ENCODE measurements around the gene USP9Y. TPM values are rescaled to one million over a fixed set of nuclear protein-coding genes. Genes with fewer than 3 reads are reported as not detected.

USP9Y gene
- total and polyA plus RNA-seq, 8 donors, result 6.8 to 36.2 (median 21.0) TPM; not detected in 3

- H3K27me3 ChIP-seq, result no peaks in the 10 kb centered on the region
- H3K9me3 ChIP-seq, result no peaks in the 10 kb centered on the region
- no peak overlapping the region for H3K4me3 ChIP-seq
- no peak for TF ChIP-seq POLR2AphosphoS5 (IDR thresholded peaks at IDR 0.05)
- no peak for TF ChIP-seq EP300 (IDR thresholded peaks at IDR 0.05)
- TF ChIP-seq, protein P1, sequence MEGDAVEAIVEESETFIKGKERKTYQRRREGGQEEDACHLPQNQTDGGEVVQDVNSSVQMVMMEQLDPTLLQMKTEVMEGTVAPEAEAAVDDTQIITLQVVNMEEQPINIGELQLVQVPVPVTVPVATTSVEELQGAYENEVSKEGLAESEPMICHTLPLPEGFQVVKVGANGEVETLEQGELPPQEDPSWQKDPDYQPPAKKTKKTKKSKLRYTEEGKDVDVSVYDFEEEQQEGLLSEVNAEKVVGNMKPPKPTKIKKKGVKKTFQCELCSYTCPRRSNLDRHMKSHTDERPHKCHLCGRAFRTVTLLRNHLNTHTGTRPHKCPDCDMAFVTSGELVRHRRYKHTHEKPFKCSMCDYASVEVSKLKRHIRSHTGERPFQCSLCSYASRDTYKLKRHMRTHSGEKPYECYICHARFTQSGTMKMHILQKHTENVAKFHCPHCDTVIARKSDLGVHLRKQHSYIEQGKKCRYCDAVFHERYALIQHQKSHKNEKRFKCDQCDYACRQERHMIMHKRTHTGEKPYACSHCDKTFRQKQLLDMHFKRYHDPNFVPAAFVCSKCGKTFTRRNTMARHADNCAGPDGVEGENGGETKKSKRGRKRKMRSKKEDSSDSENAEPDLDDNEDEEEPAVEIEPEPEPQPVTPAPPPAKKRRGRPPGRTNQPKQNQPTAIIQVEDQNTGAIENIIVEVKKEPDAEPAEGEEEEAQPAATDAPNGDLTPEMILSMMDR (IDR thresholded peaks at IDR 0.05), result no peak
- TF ChIP-seq POLR2A (IDR thresholded peaks at IDR 0.05), result no peak
- intact Hi-C loops (cut with DNase I; ENCODE audit: low total_unique reads), result no loop called here
- H3K36me3 ChIP-seq, result peaks cover 0 to 24% (median 0%) of the 10 kb centered on the region in 4 donors
- WGBS, 5 donors, result 88 to 92% (median 92%) methylated on average over 2 of the region's 2 CpGs; no CpG with 5 or more reads in 2 of the 5 donors
- H3K27ac ChIP-seq, result no peak overlapping the region
- H3K4me1 ChIP-seq, result no peaks in the 10 kb centered on the region
- no peak for DNase-seq
These were observed 136.5 kb downstream of the USP9Y start for GRCh38 chrY:12837550-12837949.

DNA sequence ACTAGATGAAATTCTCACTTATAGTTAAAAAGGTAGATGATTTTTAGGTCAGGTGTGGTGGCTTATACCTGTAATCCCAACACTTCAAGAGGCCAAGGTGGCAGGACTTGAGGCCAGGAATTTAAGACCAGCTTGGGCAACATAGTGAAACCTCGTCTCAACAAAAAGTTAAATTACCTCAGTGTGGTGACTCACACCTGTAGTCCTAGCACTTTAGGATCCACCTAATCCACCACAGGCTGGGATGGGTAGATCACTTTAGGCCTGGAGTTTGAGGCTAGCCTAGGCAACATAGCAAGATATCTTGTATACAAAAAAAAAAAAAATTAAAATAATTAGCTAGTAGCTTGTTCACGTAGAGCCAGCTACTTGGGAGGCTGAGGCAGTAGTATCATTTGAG is 140.3 kb downstream of the USP9Y start:
- H3K4me3 ChIP-seq, result no peak overlapping the region
- H3K36me3 ChIP-seq, result peaks cover 0 to 25% (median 0%) of the 10 kb centered on the region in 4 donors
- no peaks in the 10 kb centered on the region for H3K4me1 ChIP-seq
- no peaks in the 10 kb centered on the region for H3K9me3 ChIP-seq
- no peaks in the 10 kb centered on the region for H3K27me3 ChIP-seq
- TF ChIP-seq POLR2AphosphoS5 (IDR thresholded peaks at IDR 0.05), result no peak
- no peak for TF ChIP-seq EP300 (IDR thresholded peaks at IDR 0.05)
- TF ChIP-seq, protein P1 (IDR thresholded peaks at IDR 0.05), result no peak
- no peak for TF ChIP-seq POLR2A (IDR thresholded peaks at IDR 0.05)
- WGBS, 5 donors, result 90 to 99% (median 90%) methylated on average over 2 of the region's 2 CpGs; no CpG with 5 or more reads in 2 of the 5 donors
- no peak for DNase-seq
- H3K27ac ChIP-seq, result no peak overlapping the region
- intact Hi-C loops (cut with DNase I; ENCODE audit: low total_unique reads), result no loop called here

- peaks cover 0 to 26% (median 0%) of the 10 kb centered on the region in 4 donors for H3K36me3 ChIP-seq
- no peaks in the 10 kb centered on the region for H3K4me1 ChIP-seq
- 96 to 98% (median 97%) methylated on average over 3 of the region's 3 CpGs; no CpG with 5 or more reads in 2 of the 5 donors for WGBS, 5 donors
- no peaks in the 10 kb centered on the region for H3K9me3 ChIP-seq
- no peaks in the 10 kb centered on the region for H3K27me3 ChIP-seq
- H3K27ac ChIP-seq, result no peak overlapping the region
- intact Hi-C loops (cut with DNase I; ENCODE audit: low total_unique reads), result no loop called here
- no peak for DNase-seq
- TF ChIP-seq, protein P1 (IDR thresholded peaks at IDR 0.05), result no peak
- no peak for TF ChIP-seq EP300 (IDR thresholded peaks at IDR 0.05)
- TF ChIP-seq POLR2A (IDR thresholded peaks at IDR 0.05), result no peak
- TF ChIP-seq POLR2AphosphoS5 (IDR thresholded peaks at IDR 0.05), result no peak
- H3K4me3 ChIP-seq, result no peak overlapping the region
These were observed 145.8 kb downstream of the USP9Y start for GRCh38 chrY:12846793-12847192.

- TF ChIP-seq POLR2AphosphoS5 (IDR thresholded peaks at IDR 0.05) (no peak), EP300 (IDR thresholded peaks at IDR 0.05) (no peak), POLR2A (IDR thresholded peaks at IDR 0.05) (no peak)
- TF ChIP-seq, protein P1 (IDR thresholded peaks at IDR 0.05), result no peak
- Histone ChIP-seq H3K27me3 (no peaks in the 10 kb centered on the region), H3K9me3 (no peaks in the 10 kb centered on the region), H3K36me3 (peaks cover 0 to 44% (median 3%) of the 10 kb centered on the region in 4 donors), H3K27ac (no peak overlapping the region), H3K4me3 (no peak overlapping the region), H3K4me1 (no peaks in the 10 kb centered on the region)
- DNase-seq, result no peak
- intact Hi-C loops (cut with DNase I; ENCODE audit: low total_unique reads), result no loop called here
These were observed 154.8 kb downstream of the USP9Y start for GRCh38 chrY:12855791-12856275.

Measured in stomach (tissue), 9 donors.